GM21526 (cell line): ENCODE data around the gene GET3.
A peak's percentile ranks its signal among the peaks of the same experiment; 100 is the strongest.
"Not testable (repeated sequence)": the region's sequence is repeated elsewhere in the genome, so short reads cannot be mapped to it uniquely, and the experiment has no call there.

ENCODE experiments used
- ATAC-seq: cut with Tn5 transposase; IDR thresholded peaks from one replicate; pipeline ENCODE4 v1.9.1; 2021; ENCODE audit warnings: moderate library complexity; ENCODE audit not compliant: unreplicated experiment, low FRiP score

GET3 gene

DNA sequence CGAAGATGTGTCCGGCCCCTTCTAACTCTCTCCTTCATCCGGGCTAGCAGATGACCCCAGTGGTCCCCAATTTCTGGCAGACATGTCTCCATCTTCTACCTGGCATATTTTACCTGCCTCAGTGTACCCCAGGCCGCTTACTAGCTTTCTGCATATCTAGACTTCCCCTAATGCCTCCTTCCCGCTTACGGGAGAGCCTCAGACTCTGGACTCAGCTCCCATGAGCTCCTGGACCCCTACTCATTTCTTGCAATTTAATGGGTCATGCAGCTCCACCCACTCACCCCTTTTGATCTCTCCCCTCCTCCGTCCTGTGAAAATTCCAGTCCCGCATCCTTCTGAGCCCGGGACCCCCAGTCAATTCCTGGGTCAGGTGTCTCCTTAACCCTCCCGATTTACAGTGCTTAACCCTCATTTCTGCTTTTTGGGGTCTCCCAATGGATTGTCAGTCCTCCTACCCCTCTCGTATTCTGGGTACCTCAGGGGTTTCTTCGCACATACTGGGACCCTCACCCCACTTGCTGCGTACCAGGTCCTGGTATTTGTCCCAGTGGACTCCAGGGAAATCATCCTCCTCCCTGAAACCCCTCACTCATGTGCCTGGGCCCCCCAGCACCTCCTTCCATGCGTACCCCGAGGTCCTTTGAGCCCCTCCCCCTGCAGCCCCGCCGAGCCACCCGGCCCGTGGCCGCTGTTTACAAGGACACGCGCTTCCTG is 53.5 kb downstream of the GET3 start:
- no peak for ATAC-seq

DNA sequence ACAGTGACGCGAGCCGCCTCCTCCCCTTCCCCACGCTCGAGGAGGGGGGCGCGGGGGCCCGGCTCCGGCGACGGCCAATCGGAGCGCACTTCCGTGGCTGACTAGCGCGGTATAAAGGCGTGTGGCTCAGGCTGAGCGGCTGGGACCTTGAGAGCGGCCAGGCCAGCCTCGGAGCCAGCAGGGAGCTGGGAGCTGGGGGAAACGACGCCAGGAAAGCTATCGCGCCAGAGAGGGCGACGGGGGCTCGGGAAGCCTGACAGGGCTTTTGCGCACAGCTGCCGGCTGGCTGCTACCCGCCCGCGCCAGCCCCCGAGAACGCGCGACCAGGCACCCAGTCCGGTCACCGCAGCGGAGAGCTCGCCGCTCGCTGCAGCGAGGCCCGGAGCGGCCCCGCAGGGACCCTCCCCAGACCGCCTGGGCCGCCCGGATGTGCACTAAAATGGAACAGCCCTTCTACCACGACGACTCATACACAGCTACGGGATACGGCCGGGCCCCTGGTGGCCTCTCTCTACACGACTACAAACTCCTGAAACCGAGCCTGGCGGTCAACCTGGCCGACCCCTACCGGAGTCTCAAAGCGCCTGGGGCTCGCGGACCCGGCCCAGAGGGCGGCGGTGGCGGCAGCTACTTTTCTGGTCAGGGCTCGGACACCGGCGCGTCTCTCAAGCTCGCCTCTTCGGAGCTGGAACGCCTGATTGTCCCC is 54.2 kb downstream of the GET3 start, which contains the start of gene JUNB:
Gene JUNB, plus strand, starts transcription at position 142 of the 706 bp plus-strand sequence. Its CDS starts 286 bp downstream, at position 428.
- peak; percentile 29 for ATAC-seq

DNA sequence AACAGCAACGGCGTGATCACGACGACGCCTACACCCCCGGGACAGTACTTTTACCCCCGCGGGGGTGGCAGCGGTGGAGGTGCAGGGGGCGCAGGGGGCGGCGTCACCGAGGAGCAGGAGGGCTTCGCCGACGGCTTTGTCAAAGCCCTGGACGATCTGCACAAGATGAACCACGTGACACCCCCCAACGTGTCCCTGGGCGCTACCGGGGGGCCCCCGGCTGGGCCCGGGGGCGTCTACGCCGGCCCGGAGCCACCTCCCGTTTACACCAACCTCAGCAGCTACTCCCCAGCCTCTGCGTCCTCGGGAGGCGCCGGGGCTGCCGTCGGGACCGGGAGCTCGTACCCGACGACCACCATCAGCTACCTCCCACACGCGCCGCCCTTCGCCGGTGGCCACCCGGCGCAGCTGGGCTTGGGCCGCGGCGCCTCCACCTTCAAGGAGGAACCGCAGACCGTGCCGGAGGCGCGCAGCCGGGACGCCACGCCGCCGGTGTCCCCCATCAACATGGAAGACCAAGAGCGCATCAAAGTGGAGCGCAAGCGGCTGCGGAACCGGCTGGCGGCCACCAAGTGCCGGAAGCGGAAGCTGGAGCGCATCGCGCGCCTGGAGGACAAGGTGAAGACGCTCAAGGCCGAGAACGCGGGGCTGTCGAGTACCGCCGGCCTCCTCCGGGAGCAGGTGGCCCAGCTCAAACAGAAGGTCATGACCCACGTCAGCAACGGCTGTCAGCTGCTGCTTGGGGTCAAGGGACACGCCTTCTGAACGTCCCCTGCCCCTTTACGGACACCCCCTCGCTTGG is 55.0 kb downstream of the GET3 start:
- no peak for ATAC-seq

DNA sequence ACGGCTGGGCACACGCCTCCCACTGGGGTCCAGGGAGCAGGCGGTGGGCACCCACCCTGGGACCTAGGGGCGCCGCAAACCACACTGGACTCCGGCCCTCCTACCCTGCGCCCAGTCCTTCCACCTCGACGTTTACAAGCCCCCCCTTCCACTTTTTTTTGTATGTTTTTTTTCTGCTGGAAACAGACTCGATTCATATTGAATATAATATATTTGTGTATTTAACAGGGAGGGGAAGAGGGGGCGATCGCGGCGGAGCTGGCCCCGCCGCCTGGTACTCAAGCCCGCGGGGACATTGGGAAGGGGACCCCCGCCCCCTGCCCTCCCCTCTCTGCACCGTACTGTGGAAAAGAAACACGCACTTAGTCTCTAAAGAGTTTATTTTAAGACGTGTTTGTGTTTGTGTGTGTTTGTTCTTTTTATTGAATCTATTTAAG is 55.6 kb downstream of the GET3 start:
- ATAC-seq: no peak

DNA sequence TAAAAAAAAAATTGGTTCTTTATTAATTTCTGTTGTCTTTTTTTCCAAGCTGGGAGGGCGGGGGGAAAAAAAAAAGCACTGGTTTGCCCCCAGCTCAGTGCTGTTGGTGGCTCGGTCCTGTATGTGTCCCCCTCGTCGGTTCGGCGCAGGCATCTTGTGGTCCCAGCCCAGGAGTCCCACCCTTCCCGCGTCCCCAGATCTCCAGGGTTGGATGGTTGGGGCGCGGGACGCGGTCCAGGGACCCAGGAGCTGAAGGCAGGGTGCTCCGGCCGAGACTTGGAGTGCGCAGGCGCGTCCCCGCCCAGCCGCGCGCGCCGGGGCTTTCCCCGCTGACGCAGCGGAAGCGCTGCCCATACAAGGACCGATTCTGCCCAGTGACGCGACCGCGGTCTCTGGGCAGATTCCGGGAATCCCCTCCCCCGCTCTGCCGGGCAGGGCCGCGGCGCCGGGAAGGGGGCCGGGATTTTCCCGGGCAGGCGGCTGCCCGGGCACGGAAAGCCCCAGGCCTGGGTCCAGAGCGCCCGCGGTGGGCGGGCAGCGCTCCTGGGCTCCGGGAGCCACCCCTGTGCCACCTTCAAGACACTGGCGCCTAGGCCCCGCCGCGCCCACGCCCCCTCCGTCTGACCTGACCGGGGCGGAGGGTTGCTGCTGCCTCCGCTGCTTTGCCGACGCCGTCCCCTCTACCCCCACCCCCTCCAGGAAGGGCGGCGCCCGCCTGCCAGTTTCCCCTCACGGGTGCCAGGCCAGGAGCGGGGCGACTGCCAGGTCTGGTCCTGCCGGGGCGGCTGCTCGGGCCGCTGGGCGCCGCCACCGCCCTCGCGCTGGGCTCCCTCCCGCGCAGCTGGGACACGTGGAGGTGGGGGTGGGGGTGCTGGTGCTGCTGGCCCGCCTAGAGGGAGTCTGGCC is 56.2 kb downstream of the GET3 start:
- ATAC-seq: no peak

DNA sequence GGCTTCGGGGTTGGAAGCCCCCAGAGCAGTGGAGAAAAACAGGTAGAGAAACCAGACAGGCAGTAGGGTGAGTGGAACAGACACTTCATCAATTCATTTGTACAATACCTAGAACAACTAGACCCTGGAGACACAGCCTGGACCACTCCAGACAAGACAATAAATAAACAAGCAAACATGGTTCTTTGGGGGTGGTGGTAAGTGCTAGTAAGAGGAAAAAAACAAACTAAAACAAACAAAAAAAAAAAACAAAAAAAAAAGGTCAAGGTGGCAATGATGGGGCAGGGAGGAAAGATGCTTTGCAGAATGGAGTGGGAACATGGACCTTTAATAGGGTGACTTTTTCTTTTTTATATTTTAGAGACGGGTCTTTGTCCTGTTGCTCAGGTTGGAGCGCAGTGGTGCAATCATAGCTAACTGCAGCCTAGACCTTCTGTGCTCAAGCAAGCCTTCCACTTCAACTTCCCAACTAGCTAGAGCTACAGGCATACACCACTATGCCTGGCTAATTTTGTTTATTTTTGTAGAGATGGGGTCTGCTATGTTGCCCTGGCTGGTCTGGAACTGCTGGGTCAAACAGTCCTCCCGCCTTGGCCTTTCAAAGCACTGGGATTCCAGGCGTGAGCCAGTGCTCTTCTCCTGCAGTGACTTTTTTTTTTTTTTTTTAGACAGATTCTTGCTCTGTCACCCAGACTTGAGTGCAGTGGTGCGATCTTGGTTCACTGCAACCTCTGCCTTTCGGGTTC is 57.1 kb downstream of the GET3 start:
- ATAC-seq: no peak

DNA sequence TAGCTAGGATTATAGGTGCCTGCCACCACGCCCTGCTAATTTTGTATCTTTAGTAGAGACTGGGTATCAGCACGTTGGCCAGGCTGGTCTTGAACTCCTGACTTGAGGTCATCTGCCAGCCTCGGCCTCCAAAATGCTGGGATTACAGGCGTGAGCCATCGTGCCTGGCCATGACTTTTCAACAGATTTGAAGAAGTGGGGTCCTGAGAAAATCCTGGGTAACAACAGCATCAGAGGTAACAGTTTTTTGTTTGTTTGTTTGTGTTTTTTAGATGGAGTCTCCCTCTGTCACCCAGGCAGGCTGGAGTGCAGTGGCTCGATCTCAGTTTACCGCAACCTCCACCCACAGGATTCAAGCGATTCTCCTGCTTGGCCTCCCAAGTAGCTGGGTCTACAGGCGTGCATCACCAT is 57.7 kb downstream of the GET3 start:
- ATAC-seq: no peak

DNA sequence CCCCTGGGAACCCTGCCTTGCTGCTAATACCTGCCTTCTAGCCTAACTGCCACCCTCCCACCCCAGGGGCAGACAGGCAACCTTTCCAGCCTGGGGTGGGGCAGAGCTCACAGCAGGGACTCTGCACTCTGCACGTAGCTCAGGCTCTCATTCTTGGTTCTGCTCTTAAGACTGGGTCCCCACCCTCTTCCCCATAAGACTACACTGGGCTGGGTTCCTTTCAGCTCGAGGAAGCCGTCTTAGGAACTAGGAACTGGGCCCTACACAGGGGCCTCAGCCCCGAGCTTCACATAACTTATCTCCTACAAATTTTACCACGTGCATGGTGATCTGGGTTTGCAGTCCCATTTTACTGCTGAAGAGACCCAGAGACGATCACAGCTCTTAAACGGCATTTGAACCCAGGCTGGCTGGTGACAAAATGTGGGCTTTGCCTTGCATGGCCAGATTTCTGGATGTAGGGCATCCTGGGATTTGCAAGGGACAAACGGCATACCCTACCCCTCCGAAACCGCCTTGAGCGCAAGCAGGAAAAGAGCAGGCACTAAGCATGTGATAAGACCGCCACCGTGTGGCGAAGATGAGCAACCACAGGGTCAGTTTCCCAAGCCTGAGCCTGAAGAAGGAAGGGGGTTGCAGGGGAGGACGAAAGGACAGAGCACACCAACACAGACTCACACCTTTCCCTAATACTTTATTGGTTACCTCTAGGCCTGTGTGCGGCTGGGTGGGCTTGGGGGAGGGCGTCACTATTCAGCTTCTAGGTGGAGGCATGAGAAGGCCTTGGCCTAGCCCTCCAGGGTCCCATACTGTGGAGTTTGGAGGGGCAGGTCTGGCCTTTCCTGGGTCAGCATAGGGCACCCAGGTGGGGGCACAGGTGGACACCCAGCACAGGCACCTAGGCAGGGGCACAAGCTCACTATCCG is 59.1 kb downstream of the GET3 start:
- no peak for ATAC-seq

DNA sequence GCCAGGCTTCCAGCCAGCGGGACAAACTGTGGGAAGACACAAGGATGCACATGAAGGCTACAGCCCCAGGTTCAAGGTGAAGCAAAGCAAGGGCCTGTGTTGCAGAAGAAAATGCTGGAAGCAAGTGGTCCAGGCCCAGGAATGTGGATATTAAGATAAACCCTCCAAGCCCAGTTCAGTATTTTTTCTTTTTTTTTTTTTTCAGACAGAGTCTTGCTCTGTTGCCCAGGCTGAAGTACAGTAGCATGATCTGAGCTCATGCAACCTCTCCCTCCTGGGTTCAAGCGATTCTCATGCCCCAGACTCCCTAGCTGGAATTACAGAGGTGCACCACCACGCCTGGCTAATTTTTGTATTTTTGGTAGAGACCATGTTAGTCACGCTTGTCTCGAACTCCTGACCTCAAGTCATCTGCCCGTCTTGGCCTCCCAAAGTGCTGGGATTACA is 59.9 kb downstream of the GET3 start:
- no peak for ATAC-seq

DNA sequence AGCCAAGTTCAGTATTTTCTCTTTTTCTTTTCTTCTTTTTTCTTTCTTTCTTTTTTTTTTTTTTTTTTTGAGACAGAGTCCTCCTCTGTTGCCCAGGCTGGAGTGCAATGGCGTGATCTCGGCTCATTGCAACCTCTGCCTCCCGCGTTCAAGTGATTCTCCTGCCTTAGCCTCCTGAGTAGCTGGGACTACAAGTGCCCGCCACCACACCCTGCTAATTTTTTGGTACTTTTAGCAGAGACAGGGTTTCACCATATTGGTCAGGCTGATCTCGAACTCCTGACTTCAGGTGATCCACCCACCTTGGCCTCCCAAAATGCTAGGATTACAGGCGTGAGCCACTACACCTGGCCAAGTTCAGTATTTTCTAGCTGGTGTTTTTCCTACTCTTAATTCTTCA is 60.3 kb downstream of the GET3 start:
- ATAC-seq: not testable (repeated sequence)
